Measurements from ENCODE around the gene APOL4. TPM values are rescaled to one million over a fixed set of nuclear protein-coding genes. Genes with fewer than 3 reads are reported as not detected.
"Not testable (repeated sequence)": the region's sequence is repeated elsewhere in the genome, so short reads cannot be mapped to it uniquely, and the experiment has no call there.

Gene APOL4
- total RNA-seq, 1 donor from 2014 or later = 0.60 TPM

GRCh38 chr22:36232715-36233401 lies 31.2 kb upstream of the APOL4 start:
- no peak for ATAC-seq
- DNase-seq (ENCODE audit: low spot score) = no peak

DNA sequence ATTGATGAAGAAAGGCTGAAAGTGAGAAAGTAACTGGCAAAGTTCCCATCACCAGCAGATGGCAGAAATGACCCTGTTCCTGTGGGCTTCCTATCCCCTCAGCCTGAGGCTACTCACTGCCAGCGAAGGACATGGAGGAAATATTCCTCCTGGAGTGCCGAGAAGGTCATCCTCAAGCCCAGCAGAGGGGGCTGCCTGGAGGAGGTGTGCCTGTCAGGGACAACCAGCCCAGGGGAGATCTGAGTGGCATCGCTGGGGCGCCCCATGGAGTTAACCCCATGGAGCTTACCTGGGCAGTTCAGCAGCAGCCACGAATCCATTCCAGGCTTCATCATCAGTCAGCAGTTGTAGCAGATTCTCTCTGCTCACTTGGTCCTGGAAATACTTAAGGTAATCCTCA lies 29.4 kb upstream of the APOL4 start:
- not testable (repeated sequence) for ATAC-seq

GRCh38 chr22:36229649-36230048 lies 28.0 kb upstream of the APOL4 start:
- peak; percentile 70 for ATAC-seq
- DNase-seq (ENCODE audit: low spot score) = not testable (repeated sequence)

More for the DNA sequence above, 29.4 kb upstream of the APOL4 start:
- not testable (repeated sequence) for DNase-seq (ENCODE audit: low spot score)

- ATAC-seq (no peak), DNase-seq (ENCODE audit: low spot score) (no peak)
These were observed 27.3 kb upstream of the APOL4 start for GRCh38 chr22:36228944-36229343.

DNA sequence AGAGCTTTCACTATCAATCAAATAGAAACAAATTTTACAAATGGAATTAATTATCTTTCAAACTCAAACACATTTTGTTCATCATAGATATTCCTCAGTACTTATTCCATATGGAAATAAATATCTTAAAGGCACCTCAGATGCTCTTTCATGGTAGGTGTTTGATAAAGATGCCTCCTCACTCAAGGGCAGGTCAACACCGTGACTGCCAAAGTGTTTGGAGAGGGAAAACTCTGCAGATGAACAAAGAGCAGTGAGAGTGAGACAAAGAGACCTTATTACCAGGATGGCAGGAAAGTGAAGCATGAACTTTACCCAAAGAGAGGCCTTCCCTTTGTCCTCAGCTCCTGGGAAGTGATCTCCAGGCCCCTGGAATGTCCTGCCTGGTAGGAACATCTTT lies 26.8 kb upstream of the APOL4 start:
- not testable (repeated sequence) for ATAC-seq

GRCh38 chr22:36227806-36228205 lies 26.2 kb upstream of the APOL4 start:
- no peak for DNase-seq (ENCODE audit: low spot score)
- ATAC-seq = peak; percentile 5

More for the DNA sequence above, 26.8 kb upstream of the APOL4 start:
- DNase-seq (ENCODE audit: low spot score) = not testable (repeated sequence)

- ATAC-seq (no peak), DNase-seq (ENCODE audit: low spot score) (no peak)
These were observed 25.8 kb upstream of the APOL4 start for GRCh38 chr22:36227396-36227795.

GRCh38 chr22:36226189-36226588 lies 24.6 kb upstream of the APOL4 start:
- DNase-seq (ENCODE audit: low spot score) = no peak

GRCh38 chr22:36225333-36225922 lies 23.8 kb upstream of the APOL4 start:
- DNase-seq (ENCODE audit: low spot score) (no peak), ATAC-seq (no peak)

More at GRCh38 chr22:36226189-36226588, 24.6 kb upstream of the APOL4 start:
- ATAC-seq = no peak

DNA sequence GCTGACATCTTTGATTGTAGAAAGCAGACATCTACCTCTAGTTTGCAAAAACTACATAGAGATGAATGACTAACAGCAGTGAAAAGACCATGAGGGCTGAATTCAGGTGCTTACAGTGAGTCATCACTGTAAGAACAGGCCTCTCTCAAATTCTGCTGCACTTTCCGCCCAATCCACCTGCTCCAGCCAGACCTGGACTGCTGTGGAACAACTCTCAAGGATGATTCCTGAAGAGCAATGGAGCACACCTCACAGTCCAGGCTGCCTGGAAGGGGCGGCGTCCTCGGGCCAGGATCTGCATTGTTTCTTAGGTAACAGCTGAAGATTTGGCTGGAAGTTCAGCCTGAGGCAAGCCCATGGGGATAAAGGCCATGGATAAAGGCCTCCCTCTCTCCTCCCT lies 22.6 kb upstream of the APOL4 start:
- ATAC-seq (no peak), DNase-seq (ENCODE audit: low spot score) (no peak)

- ATAC-seq (no peak), DNase-seq (ENCODE audit: low spot score) (no peak)
These were observed 21.9 kb upstream of the APOL4 start for GRCh38 chr22:36223504-36223903.

DNA sequence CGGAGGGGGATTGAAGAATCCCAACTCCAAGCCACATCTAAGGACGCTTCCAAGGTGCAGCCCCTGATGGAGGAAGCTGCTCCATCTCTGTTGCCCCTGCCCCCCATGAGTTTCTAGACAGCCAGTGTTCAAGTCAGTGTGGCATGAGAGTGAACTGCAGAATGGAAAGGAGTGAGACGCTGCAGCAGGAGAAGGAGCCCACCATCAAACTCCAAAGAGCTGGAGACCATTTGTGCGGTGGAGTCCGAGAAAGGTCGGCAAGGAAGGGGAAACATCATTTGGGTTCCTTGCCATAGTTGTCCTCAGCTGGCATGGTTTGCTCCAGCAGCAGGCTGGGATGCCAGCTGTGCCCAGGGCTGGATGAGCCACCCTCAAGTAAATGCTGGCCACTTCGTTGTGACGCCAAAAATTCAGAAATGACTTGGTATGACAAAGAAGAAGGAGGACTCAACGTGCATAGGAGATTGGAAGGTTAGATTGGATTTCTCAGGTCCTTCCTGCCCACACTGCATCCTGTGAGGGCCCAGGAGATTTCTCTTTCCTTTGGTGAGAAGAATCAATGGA lies 21.4 kb upstream of the APOL4 start:
- DNase-seq (ENCODE audit: low spot score) = no peak
- no peak for ATAC-seq

GRCh38 chr22:36221799-36222751 lies 20.5 kb upstream of the APOL4 start:
- no peak for DNase-seq (ENCODE audit: low spot score)
- ATAC-seq = peak; percentile 91

- DNase-seq (ENCODE audit: low spot score) = no peak
- peak; percentile 12 for ATAC-seq
These were observed 18.9 kb upstream of the APOL4 start for GRCh38 chr22:36220451-36220921.

- no peak for ATAC-seq
These were observed 17.1 kb upstream of the APOL4 start for GRCh38 chr22:36218648-36219193.

GRCh38 chr22:36215981-36216380 lies 14.4 kb upstream of the APOL4 start:
- ATAC-seq = no peak
- no peak for DNase-seq (ENCODE audit: low spot score)

More at GRCh38 chr22:36218648-36219193, 17.1 kb upstream of the APOL4 start:
- DNase-seq (ENCODE audit: low spot score) = no peak

DNA sequence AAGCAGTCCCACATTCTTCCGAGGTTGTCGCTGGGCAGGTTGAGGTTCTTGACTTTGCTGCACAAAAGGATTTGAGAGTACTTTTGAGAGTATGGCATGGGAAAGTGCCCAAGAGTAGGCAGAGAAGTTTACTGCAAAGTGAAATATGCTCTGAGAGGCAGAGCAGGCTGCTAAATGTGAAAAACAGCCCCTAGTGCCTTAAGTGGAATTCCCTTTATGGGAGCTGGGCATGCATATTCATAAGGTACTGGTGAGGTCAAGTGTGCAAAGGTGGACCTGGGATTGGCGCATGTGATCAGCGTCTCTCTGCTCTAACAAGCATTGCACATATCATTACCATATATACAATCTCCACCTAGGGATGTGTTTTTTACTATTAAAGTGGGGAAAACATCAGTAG lies 12.0 kb upstream of the APOL4 start:
- DNase-seq (ENCODE audit: low spot score) (no peak), ATAC-seq (no peak)

GRCh38 chr22:36212901-36213300 lies 11.3 kb upstream of the APOL4 start:
- DNase-seq (ENCODE audit: low spot score) = no peak
- ATAC-seq = peak; percentile 47

DNA sequence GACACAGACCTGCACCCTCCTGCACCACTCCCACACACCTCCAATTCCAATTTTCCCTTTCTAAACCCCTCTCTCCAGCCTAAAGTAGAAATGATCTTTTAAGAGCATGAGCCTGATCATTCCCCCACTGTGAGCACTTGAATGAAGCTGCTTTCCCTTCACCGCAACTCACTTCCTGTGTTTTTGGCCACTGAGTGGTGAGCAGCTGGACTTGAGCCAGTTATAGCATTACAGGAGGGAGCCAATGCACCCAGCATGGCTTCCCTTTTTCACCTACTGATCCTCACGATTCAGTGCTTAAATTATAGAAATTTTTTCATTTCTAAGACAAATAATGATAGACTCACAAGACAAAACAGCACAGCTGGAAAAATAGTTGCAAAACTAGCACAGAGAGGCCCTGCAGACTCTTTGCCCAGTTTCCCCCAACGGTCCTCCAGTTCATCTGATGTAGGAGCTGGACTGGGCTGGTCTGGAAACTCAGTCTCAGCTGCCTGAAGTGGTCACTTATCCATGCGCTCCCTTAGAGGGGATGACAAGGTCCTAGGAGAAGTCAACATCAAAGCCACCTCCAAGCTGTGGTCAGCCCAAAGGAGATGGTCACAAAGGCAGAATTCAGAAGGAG lies 9.7 kb upstream of the APOL4 start:
- DNase-seq (ENCODE audit: low spot score) = no peak
- peak; percentile 50 for ATAC-seq

- ATAC-seq (no peak), DNase-seq (ENCODE audit: low spot score) (no peak)
These were observed 8.6 kb upstream of the APOL4 start for GRCh38 chr22:36210224-36210623.

Measured in left lobe of liver (tissue), 2 donors.